SK-N-SH (cell line): ENCODE measurements around the gene CBLN4. TPM values are rescaled to one million over a fixed set of nuclear protein-coding genes. Genes with fewer than 3 reads are reported as not detected.

Experiments used
- CTCF ChIA-PET: fragments of 300-600, 350-600 bp; formaldehyde crosslinking; extraction: SDS; loops from one replicate; lab custom pipeline; 2021; lab: Yijun Ruan, JAX
- POLR2A ChIA-PET: fragments of 350-600 bp; sonication (Branson Sonifier 250); formaldehyde crosslinking; extraction: SDS; loops from one replicate; lab custom pipeline; 2020; ENCODE audit warnings: antibody characterized with exemption, inconsistent platforms; lab: Yijun Ruan, JAX
- DNase-seq: peaks from one replicate; pipeline ENCODE4 v3.0.0; 2012
- H2AFZ ChIP-seq: fragments of 200-600 bp; sonication (generic); 2 replicates; pipeline ENCODE4 v1.8.1; 2016; ENCODE audit warnings: antibody characterized with exemption, mild to moderate bottlenecking, low read depth
- H3F3A ChIP-seq: fragments of 200-600 bp; sonication (generic); replicated peaks from 2 replicates; pipeline ENCODE3; 2016; ENCODE audit warnings: antibody characterized with exemption, mild to moderate bottlenecking; ENCODE audit not compliant: insufficient read depth
- H3K27ac ChIP-seq, 2 experiments: fragments of 200-500 bp in 1 of 2; fragments of 200-600 bp in 1 of 2; sonication (Bioruptor generic) in 1 of 2; sonication (generic), shearing (Covaris generic) in 1 of 2; 2 replicates each; pipeline versions ENCODE4 v1.5.1 to v1.6.1; 2014 to 2016; ENCODE audit warnings: low read depth in 2 of 2, inconsistent platforms in 1 of 2, low read length in 1 of 2, mild to moderate bottlenecking in 1 of 2, mixed read lengths in 1 of 2
- H3K27me3 ChIP-seq: fragments of 200-600 bp; sonication (generic), shearing (Covaris generic); 2 replicates; pipeline ENCODE4 v1.6.1; 2016; ENCODE audit warnings: mixed run types; ENCODE audit not compliant: insufficient read depth
- H3K36me3 ChIP-seq, 2 experiments: fragments of 200-500 bp in 1 of 2; fragments of 200-600 bp in 1 of 2; sonication (Bioruptor generic) in 1 of 2; sonication (generic) in 1 of 2; replicated peaks in 1 of 2; 2 replicates each; pipeline versions ENCODE3 to v1.5.1; 2014 to 2016; ENCODE audit warnings: low read length in 1 of 2, mild to moderate bottlenecking in 1 of 2; ENCODE audit not compliant: insufficient read depth in 2 of 2, control insufficient read depth in 1 of 2
- H3K4me1 ChIP-seq, 2 experiments: fragments of 200-500 bp in 1 of 2; fragments of 200-600 bp in 1 of 2; sonication (Bioruptor generic) in 1 of 2; sonication (generic), shearing (Covaris generic) in 1 of 2; 2 replicates each; pipeline versions ENCODE4 v1.5.1 to v1.6.1; 2014 to 2016; ENCODE audit warnings: low read depth in 1 of 2, low read length in 1 of 2, mixed run types in 1 of 2; ENCODE audit not compliant: insufficient read depth in 2 of 2, control insufficient read depth in 1 of 2
- H3K4me2 ChIP-seq: fragments of 200-600 bp; sonication (generic), shearing (Covaris generic); 2 replicates; pipeline ENCODE4 v1.6.1; 2017; ENCODE audit warnings: mixed run types
- H3K4me3 ChIP-seq, 2 experiments: fragments of 200-500 bp in 1 of 2; fragments of 200-600 bp in 1 of 2; sonication (Bioruptor generic) in 1 of 2; sonication (generic), shearing (Covaris generic) in 1 of 2; 2 replicates each; pipeline versions ENCODE4 v1.5.1 to v1.8.1; 2014 to 2016; ENCODE audit warnings: low read depth in 2 of 2, inconsistent platforms in 1 of 2, low read length in 1 of 2, mild to moderate bottlenecking in 1 of 2, mixed read lengths in 1 of 2, moderate library complexity in 1 of 2
- H3K79me2 ChIP-seq: fragments of 200-600 bp; sonication (generic); 2 replicates; pipeline ENCODE4 v1.8.1; 2017; ENCODE audit warnings: mild to moderate bottlenecking; ENCODE audit not compliant: insufficient read depth
- H3K9ac ChIP-seq: fragments of 200-600 bp; sonication (generic); 2 replicates; pipeline ENCODE4 v1.6.1; 2017; ENCODE audit warnings: mixed run types
- H3K9me2 ChIP-seq: fragments of 200-600 bp; sonication (generic); 2 replicates; pipeline ENCODE4 v1.6.1; 2017; ENCODE audit warnings: mixed run types
- H3K9me3 ChIP-seq: fragments of 200-600 bp; sonication (generic); 2 replicates; pipeline ENCODE4 v1.6.1; 2017; ENCODE audit warnings: mixed run types, mild to moderate bottlenecking, moderate library complexity
- H4K20me1 ChIP-seq: fragments of 200-600 bp; sonication (generic); 2 replicates; pipeline ENCODE4 v1.6.1; 2017; ENCODE audit warnings: mild to moderate bottlenecking, mixed run types; ENCODE audit not compliant: insufficient read depth
- ELF1 ChIP-seq: IDR thresholded peaks from 2 replicates; pipeline ENCODE4 v1.4.0; 2012
- FOXM1 ChIP-seq: IDR thresholded peaks from 2 replicates; pipeline ENCODE4 v1.4.0; 2012; ENCODE audit warnings: low read depth, mild to moderate bottlenecking
- GATA2 ChIP-seq: sonication (generic); formaldehyde crosslinking; IDR thresholded peaks from 2 replicates; pipeline ENCODE4 v1.5.0; 2020; ENCODE audit warnings: mild to moderate bottlenecking, missing genetic modification reagents
- JUND ChIP-seq: IDR thresholded peaks from 2 replicates; pipeline ENCODE4 v1.4.0; 2012
- NFIC ChIP-seq: IDR thresholded peaks from 2 replicates; pipeline ENCODE4 v1.4.0; 2012; ENCODE audit warnings: borderline replicate concordance
- POLR2AphosphoS5 ChIP-seq: IDR thresholded peaks from 2 replicates; pipeline ENCODE4 v1.6.1; 2012; ENCODE audit warnings: low read depth, low read length
- RCOR1 ChIP-seq: fragments of 150-350 bp; IDR thresholded peaks from 2 replicates; pipeline ENCODE4 v1.6.1; 2017; ENCODE audit warnings: antibody characterized with exemption, low read length
- SIN3A ChIP-seq: IDR thresholded peaks from 2 replicates; pipeline ENCODE4 v1.6.1; 2012; ENCODE audit warnings: low read depth, mild to moderate bottlenecking, low read length, moderate library complexity, borderline replicate concordance
- SMC3 ChIP-seq: IDR thresholded peaks from 2 replicates; pipeline ENCODE4 v1.6.1; 2012; ENCODE audit warnings: low read depth, low read length, improper control_type of control experiment
- WGBS: methylation state at CpG from one replicate; pipeline ENCODE4 v1.1.6; 2017; ENCODE audit warnings: low lambda C conversion rate; 5-methylcytosine and 5-hydroxymethylcytosine counted together
- polyA plus RNA-seq, 3 experiments: library from polyadenylated mRNA; depleted of rRNA; stranded (reverse); fragments of >200 nt; gene quantifications; 2 replicates each; pipeline ENCODE4 v1.2.3, GENCODE V29; 2012
- TF ChIP-seq, protein P1 (sequence below): IDR thresholded peaks from 2 replicates; pipeline ENCODE4 v1.6.1; 2012; ENCODE audit warnings: mild to moderate bottlenecking, low read depth, low read length, moderate library complexity
- TF ChIP-seq, protein P2 (sequence below): IDR thresholded peaks from 2 replicates; pipeline ENCODE4 v1.4.0; 2012; ENCODE audit warnings: low read depth
- TF ChIP-seq, protein P3 (sequence below): fragments of 150-350 bp; IDR thresholded peaks from 2 replicates; pipeline ENCODE4 v1.6.1; 2017; ENCODE audit warnings: antibody characterized with exemption, low read length, low read depth, borderline replicate concordance

Gene CBLN4
- polyA plus RNA-seq, 1 of the 3 experiments (the other 2 are of a cell fraction), result not detected

DNA sequence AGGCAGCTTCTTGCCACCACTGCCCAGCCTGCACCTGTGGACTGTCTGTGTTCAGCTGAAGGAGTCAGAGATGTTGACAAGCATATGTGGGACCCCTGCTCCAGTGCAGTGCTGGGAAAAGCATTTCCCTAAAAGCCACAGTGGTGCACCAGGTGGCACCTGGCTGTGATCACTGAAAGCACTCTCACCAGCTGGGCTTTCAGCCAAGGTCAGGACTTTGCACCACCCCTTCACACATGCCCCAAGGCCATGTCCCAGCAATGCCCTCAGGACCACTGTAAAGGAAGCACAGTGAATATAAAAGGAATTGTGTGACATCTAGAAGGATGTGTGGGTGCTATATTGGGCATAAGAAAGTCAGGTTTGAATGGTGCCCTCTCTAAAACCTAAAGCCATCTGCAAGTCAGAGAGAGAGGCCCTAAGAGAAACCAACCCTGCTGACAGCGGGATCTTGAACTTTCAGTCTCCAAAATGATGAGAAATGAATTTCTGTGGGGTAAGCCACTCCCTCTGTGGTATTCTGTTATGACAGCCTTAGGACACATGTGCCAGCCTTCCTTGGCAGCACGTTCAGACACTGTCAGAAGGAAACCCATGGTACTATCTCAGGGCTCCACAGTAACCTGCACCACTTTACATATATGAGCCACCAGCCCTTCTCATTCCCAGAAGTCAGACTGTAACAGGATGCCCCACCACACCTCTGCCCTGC is 30.7 kb downstream of the CBLN4 start (continued):
- TF ChIP-seq SMC3, result no peak
- TF ChIP-seq, protein P1, sequence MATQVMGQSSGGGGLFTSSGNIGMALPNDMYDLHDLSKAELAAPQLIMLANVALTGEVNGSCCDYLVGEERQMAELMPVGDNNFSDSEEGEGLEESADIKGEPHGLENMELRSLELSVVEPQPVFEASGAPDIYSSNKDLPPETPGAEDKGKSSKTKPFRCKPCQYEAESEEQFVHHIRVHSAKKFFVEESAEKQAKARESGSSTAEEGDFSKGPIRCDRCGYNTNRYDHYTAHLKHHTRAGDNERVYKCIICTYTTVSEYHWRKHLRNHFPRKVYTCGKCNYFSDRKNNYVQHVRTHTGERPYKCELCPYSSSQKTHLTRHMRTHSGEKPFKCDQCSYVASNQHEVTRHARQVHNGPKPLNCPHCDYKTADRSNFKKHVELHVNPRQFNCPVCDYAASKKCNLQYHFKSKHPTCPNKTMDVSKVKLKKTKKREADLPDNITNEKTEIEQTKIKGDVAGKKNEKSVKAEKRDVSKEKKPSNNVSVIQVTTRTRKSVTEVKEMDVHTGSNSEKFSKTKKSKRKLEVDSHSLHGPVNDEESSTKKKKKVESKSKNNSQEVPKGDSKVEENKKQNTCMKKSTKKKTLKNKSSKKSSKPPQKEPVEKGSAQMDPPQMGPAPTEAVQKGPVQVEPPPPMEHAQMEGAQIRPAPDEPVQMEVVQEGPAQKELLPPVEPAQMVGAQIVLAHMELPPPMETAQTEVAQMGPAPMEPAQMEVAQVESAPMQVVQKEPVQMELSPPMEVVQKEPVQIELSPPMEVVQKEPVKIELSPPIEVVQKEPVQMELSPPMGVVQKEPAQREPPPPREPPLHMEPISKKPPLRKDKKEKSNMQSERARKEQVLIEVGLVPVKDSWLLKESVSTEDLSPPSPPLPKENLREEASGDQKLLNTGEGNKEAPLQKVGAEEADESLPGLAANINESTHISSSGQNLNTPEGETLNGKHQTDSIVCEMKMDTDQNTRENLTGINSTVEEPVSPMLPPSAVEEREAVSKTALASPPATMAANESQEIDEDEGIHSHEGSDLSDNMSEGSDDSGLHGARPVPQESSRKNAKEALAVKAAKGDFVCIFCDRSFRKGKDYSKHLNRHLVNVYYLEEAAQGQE, result no peak
- TF ChIP-seq JUND, result no peak

DNA sequence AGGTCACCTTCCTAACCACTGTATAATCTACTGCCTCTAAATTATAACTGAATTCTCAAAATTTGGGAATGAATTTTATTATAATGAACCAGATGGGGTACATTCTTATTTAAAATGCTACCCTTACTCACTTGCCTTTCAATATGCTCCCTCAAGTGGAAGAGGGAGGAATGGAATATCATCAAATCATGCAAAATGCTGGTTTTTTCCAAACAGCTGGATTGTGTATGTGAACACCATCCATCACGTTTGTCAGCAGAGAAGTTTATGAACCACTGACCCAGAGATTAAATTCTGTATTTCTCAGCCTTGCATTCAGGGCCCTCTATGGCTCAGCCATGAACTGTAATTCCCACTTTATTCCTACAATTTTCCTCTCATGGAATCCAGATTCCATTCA is 40.5 kb downstream of the CBLN4 start:
- ChIA-PET POLR2A (no interaction called here), CTCF (no interaction called here)
- no peaks in the 10 kb centered on the region for H3K27me3 ChIP-seq
- H3K4me2 ChIP-seq, result no peak overlapping the region
- no peaks in the 10 kb centered on the region for H3K9me3 ChIP-seq
- H3F3A ChIP-seq, result no peaks in the 10 kb centered on the region
- H2AFZ ChIP-seq, result no peak overlapping the region
- H3K4me1 ChIP-seq, result no peaks in the 10 kb centered on the region
- no peak for DNase-seq
- H3K27ac ChIP-seq, result no peak overlapping the region
- H3K9me2 ChIP-seq, result no peaks in the 10 kb centered on the region
- no peaks in the 10 kb centered on the region for H3K36me3 ChIP-seq
- no peaks in the 10 kb centered on the region for H4K20me1 ChIP-seq
- H3K79me2 ChIP-seq, result no peaks in the 10 kb centered on the region
- no peak for TF ChIP-seq POLR2AphosphoS5
- no peak for TF ChIP-seq NFIC
- TF ChIP-seq SIN3A, result no peak
- TF ChIP-seq FOXM1, result no peak
- no peak for TF ChIP-seq ELF1
- no peak for TF ChIP-seq RCOR1
- no peak for TF ChIP-seq GATA2 (CRISPR knock-in tag)
- TF ChIP-seq, protein P2, sequence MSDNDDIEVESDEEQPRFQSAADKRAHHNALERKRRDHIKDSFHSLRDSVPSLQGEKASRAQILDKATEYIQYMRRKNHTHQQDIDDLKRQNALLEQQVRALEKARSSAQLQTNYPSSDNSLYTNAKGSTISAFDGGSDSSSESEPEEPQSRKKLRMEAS, result no peak
- TF ChIP-seq, protein P3, sequence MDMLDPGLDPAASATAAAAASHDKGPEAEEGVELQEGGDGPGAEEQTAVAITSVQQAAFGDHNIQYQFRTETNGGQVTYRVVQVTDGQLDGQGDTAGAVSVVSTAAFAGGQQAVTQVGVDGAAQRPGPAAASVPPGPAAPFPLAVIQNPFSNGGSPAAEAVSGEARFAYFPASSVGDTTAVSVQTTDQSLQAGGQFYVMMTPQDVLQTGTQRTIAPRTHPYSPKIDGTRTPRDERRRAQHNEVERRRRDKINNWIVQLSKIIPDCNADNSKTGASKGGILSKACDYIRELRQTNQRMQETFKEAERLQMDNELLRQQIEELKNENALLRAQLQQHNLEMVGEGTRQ, result no peak
- no peak overlapping the region for H3K9ac ChIP-seq
- 5% methylated on average over 1 of the region's 1 CpG for whole genome bisulfite sequencing
- no peak overlapping the region for H3K4me3 ChIP-seq
